ENCODE results near the gene PRDM11. TPM values are rescaled to one million over a fixed set of nuclear protein-coding genes. Genes with fewer than 3 reads are reported as not detected.

Gene PRDM11
- total RNA-seq, 4 donors from 2014 or later = 29.5 to 43.2 (median 33.5) TPM

GRCh38 chr11:45162916-45163879 lies 16.8 kb downstream of the PRDM11 start:
- Histone ChIP-seq H3K27ac (replicated peaks in 1 of 4) (peak overlapping the region; percentile 50 to 75 (median 66)), H3K36me3 (no peaks in the 10 kb centered on the region), H3K4me3 (no peak overlapping the region), H3K27me3 (no peaks in the 10 kb centered on the region), H3K9me3 (no peaks in the 10 kb centered on the region), H3K4me1 (peaks cover 50 to 75% (median 70%) of the 10 kb centered on the region in 4 donors)
- no peak for DNase-seq (ENCODE audit: extremely low spot score)
- 74% methylated on average over 10 of the region's 10 CpGs for WGBS
- TF ChIP-seq POLR2A (IDR thresholded peaks at IDR 0.05; ENCODE audit: low read depth) = no peak
- TF ChIP-seq, protein P1, sequence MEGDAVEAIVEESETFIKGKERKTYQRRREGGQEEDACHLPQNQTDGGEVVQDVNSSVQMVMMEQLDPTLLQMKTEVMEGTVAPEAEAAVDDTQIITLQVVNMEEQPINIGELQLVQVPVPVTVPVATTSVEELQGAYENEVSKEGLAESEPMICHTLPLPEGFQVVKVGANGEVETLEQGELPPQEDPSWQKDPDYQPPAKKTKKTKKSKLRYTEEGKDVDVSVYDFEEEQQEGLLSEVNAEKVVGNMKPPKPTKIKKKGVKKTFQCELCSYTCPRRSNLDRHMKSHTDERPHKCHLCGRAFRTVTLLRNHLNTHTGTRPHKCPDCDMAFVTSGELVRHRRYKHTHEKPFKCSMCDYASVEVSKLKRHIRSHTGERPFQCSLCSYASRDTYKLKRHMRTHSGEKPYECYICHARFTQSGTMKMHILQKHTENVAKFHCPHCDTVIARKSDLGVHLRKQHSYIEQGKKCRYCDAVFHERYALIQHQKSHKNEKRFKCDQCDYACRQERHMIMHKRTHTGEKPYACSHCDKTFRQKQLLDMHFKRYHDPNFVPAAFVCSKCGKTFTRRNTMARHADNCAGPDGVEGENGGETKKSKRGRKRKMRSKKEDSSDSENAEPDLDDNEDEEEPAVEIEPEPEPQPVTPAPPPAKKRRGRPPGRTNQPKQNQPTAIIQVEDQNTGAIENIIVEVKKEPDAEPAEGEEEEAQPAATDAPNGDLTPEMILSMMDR (IDR thresholded peaks at IDR 0.05) = no peak
- intact Hi-C loops (cut with DNase I) = no loop called here

- no peaks in the 10 kb centered on the region for H3K27me3 ChIP-seq
- intact Hi-C loops (cut with DNase I) = no loop called here
- peaks cover 44 to 75% (median 69%) of the 10 kb centered on the region in 4 donors for H3K4me1 ChIP-seq
- H3K9me3 ChIP-seq = no peaks in the 10 kb centered on the region
- H3K4me3 ChIP-seq = no peak overlapping the region
- TF ChIP-seq, protein P1 (IDR thresholded peaks at IDR 0.05) = no peak
- TF ChIP-seq POLR2A (IDR thresholded peaks at IDR 0.05; ENCODE audit: low read depth) = no peak
- no peak for TF ChIP-seq EP300 (IDR thresholded peaks at IDR 0.05)
- TF ChIP-seq POLR2AphosphoS5 (IDR thresholded peaks at IDR 0.05) = no peak
- WGBS = 46% methylated on average over 15 of the region's 15 CpGs
- peak overlapping the region in 3 of 4 donors; percentile 29 to 50 (median 45) for H3K27ac ChIP-seq (replicated peaks in 1 of 4)
- DNase-seq (ENCODE audit: extremely low spot score) = no peak
- no peaks in the 10 kb centered on the region for H3K36me3 ChIP-seq
Measured at GRCh38 chr11:45163956-45164575, 17.6 kb downstream of the PRDM11 start.

GRCh38 chr11:45165386-45165785 lies 18.9 kb downstream of the PRDM11 start:
- Histone ChIP-seq H3K4me1 (peaks cover 54 to 75% (median 71%) of the 10 kb centered on the region in 4 donors), H3K4me3 (no peak overlapping the region), H3K36me3 (no peaks in the 10 kb centered on the region), H3K27ac (replicated peaks in 1 of 4) (no peak overlapping the region), H3K27me3 (no peaks in the 10 kb centered on the region), H3K9me3 (no peaks in the 10 kb centered on the region)
- DNase-seq (ENCODE audit: extremely low spot score) = no peak
- WGBS = 85% methylated on average over 9 of the region's 9 CpGs
- no peak for TF ChIP-seq POLR2AphosphoS5 (IDR thresholded peaks at IDR 0.05)
- no peak for TF ChIP-seq POLR2A (IDR thresholded peaks at IDR 0.05; ENCODE audit: low read depth)
- TF ChIP-seq, protein P1 (IDR thresholded peaks at IDR 0.05) = no peak
- TF ChIP-seq EP300 (IDR thresholded peaks at IDR 0.05) = no peak
- intact Hi-C loops (cut with DNase I) = no loop called here

DNA sequence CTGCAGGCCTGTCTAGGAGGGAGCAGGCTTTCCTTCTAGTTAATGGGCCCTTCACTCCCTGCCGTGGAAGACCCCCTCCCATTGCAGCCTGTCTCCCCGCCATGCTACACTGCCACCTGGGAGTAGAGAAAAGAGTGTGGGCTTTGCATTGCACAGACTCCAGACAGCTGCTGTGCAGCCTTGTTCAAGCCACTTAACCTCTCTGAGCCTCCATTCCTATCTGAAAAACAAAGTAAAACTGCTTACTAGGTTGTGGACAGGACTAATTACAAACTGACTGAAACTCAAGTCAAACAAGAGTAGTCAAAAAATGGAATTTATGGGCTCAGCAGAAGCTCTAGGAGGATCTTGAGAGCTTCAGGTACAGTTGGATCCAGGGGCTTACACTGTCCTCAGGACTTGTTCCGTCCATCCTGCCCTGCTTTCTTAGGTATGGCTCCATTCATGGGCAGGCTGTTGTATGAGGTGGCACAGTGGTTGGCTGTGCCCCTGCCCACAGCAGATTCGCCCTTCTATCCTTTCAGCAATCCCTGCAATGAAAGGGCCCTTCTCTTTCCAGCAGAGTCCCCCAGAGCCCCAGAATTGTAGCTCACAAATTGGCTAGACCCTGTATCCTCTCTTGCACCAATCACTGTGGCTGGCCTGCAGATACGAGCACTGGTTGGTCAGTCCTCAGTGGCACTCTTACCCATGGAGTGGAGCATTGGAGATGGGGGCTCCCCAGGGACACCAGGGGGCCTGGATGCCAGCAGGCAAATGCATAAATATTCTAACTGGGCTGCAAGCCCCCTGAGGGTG lies 19.6 kb downstream of the PRDM11 start:
- no peak for DNase-seq (ENCODE audit: extremely low spot score)
- peaks cover 49 to 74% (median 65%) of the 10 kb centered on the region in 4 donors for H3K4me1 ChIP-seq
- no peak overlapping the region for H3K27ac ChIP-seq (replicated peaks in 1 of 4)
- intact Hi-C loops (cut with DNase I) = no loop called here
- 86% methylated on average over 3 of the region's 5 CpGs for WGBS
- no peaks in the 10 kb centered on the region for H3K36me3 ChIP-seq
- TF ChIP-seq POLR2A (IDR thresholded peaks at IDR 0.05; ENCODE audit: low read depth) (no peak), EP300 (IDR thresholded peaks at IDR 0.05) (no peak), POLR2AphosphoS5 (IDR thresholded peaks at IDR 0.05) (no peak)
- TF ChIP-seq, protein P1 (IDR thresholded peaks at IDR 0.05) = no peak
- no peaks in the 10 kb centered on the region for H3K27me3 ChIP-seq
- no peak overlapping the region for H3K4me3 ChIP-seq
- H3K9me3 ChIP-seq = no peaks in the 10 kb centered on the region
